ENCODE results near the gene SETD4. TPM values are rescaled to one million over a fixed set of nuclear protein-coding genes. Genes with fewer than 3 reads are reported as not detected.
A peak's percentile ranks its signal among the peaks of the same experiment; 100 is the strongest.

The SETD4 gene
- total RNA-seq, 1 donor from 2014 or later = 28.4 TPM

- H3K4me3 Mint-ChIP-seq = no peak overlapping the region
Measured at GRCh38 chr21:36087362-36088138, 27.2 kb upstream of the SETD4 start.

GRCh38 chr21:36082237-36082664 is 21.9 kb upstream of the SETD4 start:
- no peaks in the 10 kb centered on the region for H3K4me1 Mint-ChIP-seq
- no peak for TF ChIP-seq CTCF (conservative IDR thresholded peaks at IDR 0.05)
- no peak for DNase-seq (ENCODE audit: low read depth, low spot score)
- H3K27me3 Mint-ChIP-seq (ENCODE audit: low read depth) = peaks cover 3% of the 10 kb centered on the region
- no peaks in the 10 kb centered on the region for H3K36me3 Mint-ChIP-seq (ENCODE audit: low read depth)
- H3K9me3 Mint-ChIP-seq = no peaks in the 10 kb centered on the region
- no peak overlapping the region for H3K4me3 Mint-ChIP-seq
- H3K27ac Mint-ChIP-seq (ENCODE audit: unreplicated experiment) = no peak overlapping the region

More at GRCh38 chr21:36087362-36088138, 27.2 kb upstream of the SETD4 start:
- Mint-ChIP-seq H3K36me3 (ENCODE audit: low read depth) (no peaks in the 10 kb centered on the region), H3K27ac (ENCODE audit: unreplicated experiment) (peak overlapping the region; percentile 72), H3K9me3 (no peaks in the 10 kb centered on the region), H3K4me1 (no peaks in the 10 kb centered on the region), H3K27me3 (ENCODE audit: low read depth) (no peaks in the 10 kb centered on the region)
- TF ChIP-seq CTCF (conservative IDR thresholded peaks at IDR 0.05) = peak; percentile 19
- no peak for DNase-seq (ENCODE audit: low read depth, low spot score)

- TF ChIP-seq CTCF (conservative IDR thresholded peaks at IDR 0.05) = no peak
- H3K9me3 Mint-ChIP-seq = no peaks in the 10 kb centered on the region
- peaks cover 3% of the 10 kb centered on the region for H3K27me3 Mint-ChIP-seq (ENCODE audit: low read depth)
- H3K27ac Mint-ChIP-seq (ENCODE audit: unreplicated experiment) = no peak overlapping the region
- H3K4me3 Mint-ChIP-seq = no peak overlapping the region
- peaks cover 5% of the 10 kb centered on the region for H3K4me1 Mint-ChIP-seq
- H3K36me3 Mint-ChIP-seq (ENCODE audit: low read depth) = no peaks in the 10 kb centered on the region
- no peak for DNase-seq (ENCODE audit: low read depth, low spot score)
Measured at GRCh38 chr21:36080386-36080785, 20.1 kb upstream of the SETD4 start.

GRCh38 chr21:36079671-36080070 is 19.3 kb upstream of the SETD4 start:
- H3K27me3 Mint-ChIP-seq (ENCODE audit: low read depth) = peaks cover 3% of the 10 kb centered on the region
- no peaks in the 10 kb centered on the region for H3K36me3 Mint-ChIP-seq (ENCODE audit: low read depth)
- H3K9me3 Mint-ChIP-seq = no peaks in the 10 kb centered on the region
- no peak overlapping the region for H3K27ac Mint-ChIP-seq (ENCODE audit: unreplicated experiment)
- H3K4me1 Mint-ChIP-seq = peaks cover 10% of the 10 kb centered on the region
- TF ChIP-seq CTCF (conservative IDR thresholded peaks at IDR 0.05) = no peak
- H3K4me3 Mint-ChIP-seq = no peak overlapping the region
- DNase-seq (ENCODE audit: low read depth, low spot score) = no peak

GRCh38 chr21:36079010-36079649 is 18.8 kb upstream of the SETD4 start:
- Mint-ChIP-seq H3K4me1 (peaks cover 10% of the 10 kb centered on the region), H3K27me3 (ENCODE audit: low read depth) (peaks cover 3% of the 10 kb centered on the region), H3K4me3 (no peak overlapping the region), H3K36me3 (ENCODE audit: low read depth) (no peaks in the 10 kb centered on the region), H3K9me3 (no peaks in the 10 kb centered on the region), H3K27ac (ENCODE audit: unreplicated experiment) (no peak overlapping the region)
- no peak for TF ChIP-seq CTCF (conservative IDR thresholded peaks at IDR 0.05)
- DNase-seq (ENCODE audit: low read depth, low spot score) = no peak
